Lung (tissue), 12 donors: ENCODE results near the gene NECTIN4. TPM values are rescaled to one million over a fixed set of nuclear protein-coding genes. Genes with fewer than 3 reads are reported as not detected.

Experiments
- ATAC-seq: fragments of 200-7000 bp; cut with Tn5 transposase; one replicate; pipeline ENCODE4 v1.9.1; 2020; ENCODE audit warnings: moderate number of reproducible peaks; ENCODE audit not compliant: insufficient read depth, low FRiP score
- DNase-seq, 3 donors: peaks; one replicate each; pipeline ENCODE4 v3.0.0-alpha.2; 2013 to 2017
- H3K27ac ChIP-seq, 2 donors: one replicate each; pipeline ENCODE4 v1.5.1; 2013; ENCODE audit warnings: mild to moderate bottlenecking in 2 of 2, moderate library complexity in 2 of 2, control low read depth in 1 of 2, inconsistent platforms in 1 of 2, low read depth in 1 of 2, low read length in 1 of 2
- H3K27me3 ChIP-seq, 3 donors: one replicate each; pipeline ENCODE4 v1.5.1; 2013; ENCODE audit warnings: low read length in 2 of 3; ENCODE audit not compliant: control insufficient read depth in 3 of 3, insufficient read depth in 3 of 3
- H3K36me3 ChIP-seq, 4 donors: one replicate each; pipeline ENCODE4 v1.5.1; 2013; ENCODE audit warnings: low read length in 4 of 4, mild to moderate bottlenecking in 1 of 4, moderate library complexity in 1 of 4; ENCODE audit not compliant: control insufficient read depth in 4 of 4, insufficient read depth in 4 of 4
- H3K4me1 ChIP-seq, 5 donors: one replicate each; pipeline ENCODE4 v1.5.1; 2013; ENCODE audit warnings: low read length in 5 of 5, mild to moderate bottlenecking in 2 of 5, moderate library complexity in 1 of 5; ENCODE audit not compliant: control insufficient read depth in 5 of 5, insufficient read depth in 5 of 5
- H3K4me3 ChIP-seq: one replicate; pipeline ENCODE4 v1.5.1; 2013; ENCODE audit warnings: mild to moderate bottlenecking, control low read depth, moderate library complexity
- H3K9ac ChIP-seq, 2 donors: one replicate each; pipeline ENCODE4 v1.5.1; 2013; ENCODE audit warnings: low read length in 2 of 2, control low read depth in 1 of 2; ENCODE audit not compliant: insufficient read depth in 1 of 2
- H3K9me3 ChIP-seq, 4 donors: one replicate each; pipeline ENCODE4 v1.5.1; 2013; ENCODE audit warnings: low read length in 3 of 4, mild to moderate bottlenecking in 1 of 4, moderate library complexity in 1 of 4; ENCODE audit not compliant: control insufficient read depth in 4 of 4, insufficient read depth in 3 of 4
- CTCF ChIP-seq: IDR thresholded peaks from 2 replicates; pipeline ENCODE4 v1.5.1; 2012; ENCODE audit warnings: mild to moderate bottlenecking; ENCODE audit errors: control extremely low read depth, extremely low read depth
- WGBS, 2 donors: extraction: QIAGEN DNeasy Blood & Tissue Kit; methylation state at CpG; one replicate each; pipeline ENCODE4 v1.1.7; 2013; 5-methylcytosine and 5-hydroxymethylcytosine counted together
- polyA plus RNA-seq, 2 donors: library from polyadenylated mRNA; stranded (reverse); fragments of 200-250 nt; gene quantifications; one replicate each; pipeline ENCODE4 v1.2.1, GENCODE V29; 2013
- total RNA-seq, 2 donors: library from RNA; depleted of rRNA in 1 of 2; stranded (reverse); fragments of >200 nt in 1 of 2; gene quantifications; one replicate each; pipeline ENCODE4 v1.2.1, GENCODE V29; 2014 to 2021
- donor health status: control.
- donor health status: control.
- donor health status: Bipolar disorder and iron deficiency.
- donor health status: healthy.
- donor health status: DM: yes; HTN: yes; CAD: no.

The NECTIN4 gene
- total and polyA plus RNA-seq, 4 donors, result 6.2 to 12.5 (median 9.9) TPM

GRCh38 chr1:161111527-161111926 lies 22.2 kb upstream of the NECTIN4 start:
- no peak for DNase-seq
- Histone ChIP-seq H3K4me3 (no peak overlapping the region), H3K4me1 (peaks cover 0 to 13% (median 1%) of the 10 kb centered on the region in 5 donors)

GRCh38 chr1:161111117-161111516 lies 21.8 kb upstream of the NECTIN4 start:
- 97 to 98% methylated on average over 3 of the region's 3 CpGs for WGBS, 2 donors
- no peaks in the 10 kb centered on the region for H3K27me3 ChIP-seq
- H3K27ac ChIP-seq, result no peak overlapping the region
- DNase-seq (no peak), ATAC-seq (no peak)
- no peak overlapping the region for H3K9ac ChIP-seq
- no peak for TF ChIP-seq CTCF
- H3K36me3 ChIP-seq, result peaks cover 0 to 5% (median 1%) of the 10 kb centered on the region in 4 donors
- no peak overlapping the region for H3K4me3 ChIP-seq
- no peaks in the 10 kb centered on the region for H3K9me3 ChIP-seq
- H3K4me1 ChIP-seq, result peaks cover 0 to 12% (median 0%) of the 10 kb centered on the region in 5 donors

More at GRCh38 chr1:161111527-161111926, 22.2 kb upstream of the NECTIN4 start:
- WGBS, 2 donors, result 35 to 61% methylated on average over 2 of the region's 2 CpGs
- no peaks in the 10 kb centered on the region for H3K27me3 ChIP-seq
- peaks cover 0 to 5% (median 1%) of the 10 kb centered on the region in 4 donors for H3K36me3 ChIP-seq
- ATAC-seq, result no peak
- H3K9ac ChIP-seq, result no peak overlapping the region
- H3K27ac ChIP-seq, result no peak overlapping the region
- H3K9me3 ChIP-seq, result no peaks in the 10 kb centered on the region
- TF ChIP-seq CTCF, result no peak

GRCh38 chr1:161106431-161106830 lies 17.1 kb upstream of the NECTIN4 start:
- DNase-seq, result no peak
- TF ChIP-seq CTCF, result no peak
- 56 to 92% methylated on average over 1 of the region's 1 CpG for WGBS, 2 donors

GRCh38 chr1:161100556-161100955 lies 11.2 kb upstream of the NECTIN4 start:
- no peak overlapping the region for H3K4me3 ChIP-seq
- 81 to 85% methylated on average over 2 of the region's 2 CpGs for WGBS, 2 donors
- no peak overlapping the region for H3K9ac ChIP-seq
- ATAC-seq (no peak), DNase-seq (no peak)
- H3K9me3 ChIP-seq, result peaks cover 0 to 2% (median 0%) of the 10 kb centered on the region in 4 donors
- no peak overlapping the region for H3K27ac ChIP-seq
- no peaks in the 10 kb centered on the region for H3K27me3 ChIP-seq
- TF ChIP-seq CTCF, result no peak
- peaks cover 11 to 18% (median 16%) of the 10 kb centered on the region in 4 donors for H3K36me3 ChIP-seq
- peaks cover 0 to 26% (median 4%) of the 10 kb centered on the region in 5 donors for H3K4me1 ChIP-seq

More at GRCh38 chr1:161106431-161106830, 17.1 kb upstream of the NECTIN4 start:
- Histone ChIP-seq H3K27ac (no peak overlapping the region), H3K27me3 (no peaks in the 10 kb centered on the region), H3K4me1 (peaks cover 0 to 1% (median 0%) of the 10 kb centered on the region in 5 donors), H3K4me3 (no peak overlapping the region), H3K36me3 (peaks cover 6 to 11% (median 8%) of the 10 kb centered on the region in 4 donors), H3K9me3 (peaks cover 0 to 2% (median 0%) of the 10 kb centered on the region in 4 donors), H3K9ac (no peak overlapping the region)
- ATAC-seq, result no peak
